GM19372 (cell line): ENCODE results near the gene C20orf173.
"Not testable (repeated sequence)": the region's sequence is repeated elsewhere in the genome, so short reads cannot be mapped to it uniquely, and the experiment has no call there.

Source experiments
- ATAC-seq: cut with Tn5 transposase; IDR thresholded peaks from one replicate; pipeline ENCODE4 v1.9.1; 2021; ENCODE audit warnings: mild to moderate bottlenecking, low read depth, moderate library complexity; ENCODE audit not compliant: unreplicated experiment

Gene C20orf173

DNA sequence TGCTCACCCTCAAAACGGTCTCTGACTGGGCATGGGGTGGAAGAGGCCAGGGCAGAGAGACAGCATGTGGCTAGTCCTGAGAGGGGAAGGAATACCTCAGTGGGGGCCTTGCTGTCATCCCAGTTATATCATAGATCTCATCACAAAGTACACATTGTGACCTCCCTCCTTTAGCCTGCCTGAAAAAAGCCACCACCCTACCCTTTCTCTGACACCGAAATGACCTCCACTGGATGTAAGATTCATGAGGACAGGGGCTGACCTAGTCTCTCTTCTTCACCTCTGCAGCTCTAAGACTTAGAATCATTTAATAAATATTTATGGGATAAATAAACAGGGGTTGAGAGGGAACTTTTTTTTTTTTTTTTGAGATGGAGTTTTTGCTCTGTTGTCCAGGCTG, at the start of gene C20orf173:
Gene C20orf173, minus strand, starts transcription at position 101 of the 400 bp plus-strand sequence. CDS start 279 bp downstream, outside the sequence.
- no peak for ATAC-seq

DNA sequence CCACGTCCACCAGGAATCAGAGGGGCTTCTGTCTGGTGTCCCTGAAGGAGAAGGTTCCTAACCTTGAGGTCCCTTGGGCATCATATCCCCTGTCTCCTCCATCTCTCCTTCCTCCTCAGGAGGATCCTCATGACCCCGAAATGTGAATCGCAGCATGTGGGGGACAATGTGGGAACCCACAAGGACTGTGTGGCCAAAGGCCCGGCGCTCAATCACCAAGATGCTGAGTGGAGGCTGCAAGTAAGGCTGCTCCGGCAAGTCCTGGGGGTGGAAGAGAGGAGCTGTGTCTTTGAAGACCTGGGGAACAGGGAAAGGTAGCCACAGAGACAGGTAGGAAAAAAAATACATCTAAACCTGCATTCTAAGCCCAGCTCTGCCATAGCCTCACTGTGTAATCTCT, 49.7 kb upstream of the C20orf173 start:
- no peak for ATAC-seq

DNA sequence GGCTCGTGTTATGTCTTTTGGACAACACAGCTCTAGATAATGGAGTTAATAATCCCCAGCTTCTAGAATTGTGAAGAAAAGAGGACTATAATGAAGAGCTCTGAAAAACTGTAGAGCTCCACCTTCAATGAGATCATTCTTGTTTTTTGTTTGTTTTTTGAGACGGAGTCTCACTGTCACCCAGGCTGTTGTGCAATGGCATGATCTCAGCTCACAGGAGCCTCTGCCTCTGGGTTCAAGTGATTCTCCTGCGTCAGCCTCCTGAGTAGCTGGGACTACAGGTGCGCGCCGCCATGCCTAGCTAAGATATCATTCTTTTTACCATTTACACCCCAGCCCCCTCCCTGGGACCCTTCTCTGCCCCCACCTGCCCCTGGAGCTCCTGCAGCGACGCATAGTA, 49.0 kb upstream of the C20orf173 start:
- no peak for ATAC-seq

DNA sequence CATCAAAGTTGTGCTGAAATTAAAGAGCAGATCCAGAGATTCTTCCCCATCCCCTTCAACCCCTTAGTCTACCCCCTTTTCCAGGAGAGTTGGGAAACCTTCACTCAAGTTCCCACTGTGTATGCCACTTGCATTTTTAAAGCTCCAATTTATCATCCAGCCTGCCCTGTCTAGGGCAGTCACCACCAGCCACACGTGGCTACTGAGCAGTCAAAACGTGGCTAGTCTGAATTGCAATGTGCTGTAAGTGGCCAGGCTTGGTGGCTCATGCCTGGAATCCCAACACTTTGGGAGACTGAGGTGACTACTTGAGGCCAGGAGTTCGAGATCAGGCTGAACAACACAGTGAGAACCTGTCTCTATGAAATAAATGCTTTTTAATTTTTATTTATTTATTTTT, 47.4 kb upstream of the C20orf173 start:
- ATAC-seq = no peak

DNA sequence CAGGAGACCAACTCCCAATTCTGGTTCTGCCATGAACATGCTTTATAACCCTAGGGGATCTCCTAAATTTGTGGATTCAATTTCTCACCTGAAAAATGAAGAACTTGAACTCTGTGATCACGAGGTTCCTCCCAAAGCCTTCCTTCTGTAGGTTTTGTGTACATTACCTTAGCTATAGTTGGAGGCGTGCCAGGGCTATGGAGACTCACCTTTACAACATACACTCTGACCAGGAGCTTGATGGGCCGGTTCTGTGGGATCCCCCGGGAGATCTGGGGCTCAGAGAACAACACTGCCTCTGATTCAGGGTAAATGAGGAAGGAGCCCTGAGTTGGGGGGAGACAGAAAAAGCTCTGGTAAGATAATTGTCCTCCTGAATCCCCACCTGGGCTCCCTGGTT, 46.5 kb upstream of the C20orf173 start:
- no peak for ATAC-seq

- ATAC-seq = no peak
These were observed 43.4 kb upstream of the C20orf173 start for GRCh38 chr20:35572838-35573237.

GRCh38 chr20:35571555-35571954, 42.1 kb upstream of the C20orf173 start:
- no peak for ATAC-seq

DNA sequence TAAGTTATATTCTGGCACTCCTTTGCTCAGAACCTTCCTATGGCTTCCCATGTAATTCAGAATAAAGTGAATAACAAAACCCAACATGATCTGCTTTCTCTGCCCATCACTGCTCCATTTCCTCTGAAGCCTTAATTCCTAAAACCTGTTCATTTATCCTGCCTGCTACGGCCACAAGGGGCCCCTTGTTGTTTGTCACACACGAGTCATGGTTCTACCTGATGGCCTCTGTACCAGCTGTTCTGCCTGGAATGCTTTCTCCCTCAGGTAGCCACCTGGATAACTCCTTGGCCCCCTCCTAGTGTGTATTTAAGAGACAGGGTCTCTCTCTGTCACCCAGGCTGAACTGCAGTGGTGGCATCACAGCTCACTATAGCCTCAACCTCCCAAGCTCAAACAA, 39.2 kb upstream of the C20orf173 start:
- no peak for ATAC-seq

- no peak for ATAC-seq
These were observed 35.5 kb upstream of the C20orf173 start for GRCh38 chr20:35564905-35565304.

- no peak for ATAC-seq
These were observed 34.4 kb upstream of the C20orf173 start for GRCh38 chr20:35563834-35564233.

DNA sequence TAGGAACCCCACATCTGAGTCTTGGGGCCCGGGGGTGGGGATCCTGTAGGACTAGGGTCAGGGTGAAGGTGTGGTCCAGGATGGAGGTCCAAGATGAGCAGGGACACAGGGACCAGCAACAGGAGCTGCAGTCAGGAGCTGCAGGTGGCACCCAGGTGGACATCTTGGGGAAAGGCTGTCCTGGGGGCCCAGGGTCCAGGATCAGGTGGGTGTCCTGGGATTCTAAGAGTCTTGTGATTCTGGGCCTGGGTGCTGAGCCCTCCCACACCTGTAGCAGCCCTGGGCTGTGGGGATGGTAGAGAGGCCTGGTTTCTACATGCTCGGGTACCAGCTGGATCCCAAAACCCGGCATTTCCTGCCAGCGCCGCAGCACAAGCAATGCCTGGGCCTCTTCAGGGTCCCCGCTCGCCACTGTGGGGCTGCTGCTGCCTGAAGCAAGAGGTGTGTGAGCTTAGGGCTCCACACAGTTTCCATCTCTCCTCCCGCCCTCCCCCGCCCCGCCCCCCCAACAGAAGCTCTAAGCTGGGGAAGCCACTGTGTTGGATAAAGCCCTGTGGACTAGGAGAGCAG, 33.2 kb upstream of the C20orf173 start:
- no peak for ATAC-seq

- ATAC-seq = no peak
These were observed 32.2 kb upstream of the C20orf173 start for GRCh38 chr20:35561671-35562070.

GRCh38 chr20:35561268-35561667, 31.8 kb upstream of the C20orf173 start:
- ATAC-seq = no peak

GRCh38 chr20:35560541-35560940, 31.1 kb upstream of the C20orf173 start:
- no peak for ATAC-seq

DNA sequence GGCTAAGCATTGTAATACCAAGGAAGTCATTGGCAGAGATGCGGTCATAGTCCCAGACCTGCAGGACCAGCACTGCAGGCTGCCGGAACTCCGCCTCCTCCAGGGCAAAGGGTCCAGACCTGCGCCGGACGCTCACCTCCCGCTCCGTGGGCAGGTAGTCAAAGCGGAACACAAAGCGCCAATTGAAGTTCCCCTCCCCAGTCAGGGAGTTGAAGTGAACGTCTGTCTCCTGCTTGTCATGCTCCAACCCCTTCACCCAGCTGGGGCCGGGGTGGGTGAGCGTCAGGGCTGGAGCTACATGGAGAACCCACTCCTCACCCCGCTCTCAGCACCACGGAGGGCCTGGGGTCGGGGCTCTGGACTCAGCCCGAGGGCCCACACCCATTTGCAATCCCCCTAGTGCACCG, 30.7 kb upstream of the C20orf173 start:
- ATAC-seq = no peak

- no peak for ATAC-seq
These were observed 29.7 kb upstream of the C20orf173 start for GRCh38 chr20:35559042-35559693.

DNA sequence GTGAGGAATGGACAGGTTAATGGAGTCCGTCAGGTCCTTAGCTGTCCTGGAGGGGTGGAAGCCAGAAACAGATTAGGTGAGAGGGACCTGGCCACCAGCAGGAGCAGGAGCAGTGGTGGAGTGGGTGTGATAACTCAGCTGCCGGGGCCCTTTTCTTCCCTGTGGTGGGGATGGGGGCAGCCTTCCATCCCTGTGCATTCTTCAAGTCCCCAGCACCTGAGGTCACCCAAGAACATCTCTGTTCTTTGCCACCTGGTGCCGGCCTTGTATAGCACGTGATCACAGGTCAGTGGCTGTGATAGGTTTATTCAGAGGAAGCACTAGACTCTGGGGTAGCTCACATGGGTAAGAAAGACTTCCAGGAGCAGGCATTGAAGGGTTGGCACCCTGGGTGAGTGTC, 29.0 kb upstream of the C20orf173 start:
- ATAC-seq = no peak

- no peak for ATAC-seq
These were observed 27.4 kb upstream of the C20orf173 start for GRCh38 chr20:35556871-35557270.

DNA sequence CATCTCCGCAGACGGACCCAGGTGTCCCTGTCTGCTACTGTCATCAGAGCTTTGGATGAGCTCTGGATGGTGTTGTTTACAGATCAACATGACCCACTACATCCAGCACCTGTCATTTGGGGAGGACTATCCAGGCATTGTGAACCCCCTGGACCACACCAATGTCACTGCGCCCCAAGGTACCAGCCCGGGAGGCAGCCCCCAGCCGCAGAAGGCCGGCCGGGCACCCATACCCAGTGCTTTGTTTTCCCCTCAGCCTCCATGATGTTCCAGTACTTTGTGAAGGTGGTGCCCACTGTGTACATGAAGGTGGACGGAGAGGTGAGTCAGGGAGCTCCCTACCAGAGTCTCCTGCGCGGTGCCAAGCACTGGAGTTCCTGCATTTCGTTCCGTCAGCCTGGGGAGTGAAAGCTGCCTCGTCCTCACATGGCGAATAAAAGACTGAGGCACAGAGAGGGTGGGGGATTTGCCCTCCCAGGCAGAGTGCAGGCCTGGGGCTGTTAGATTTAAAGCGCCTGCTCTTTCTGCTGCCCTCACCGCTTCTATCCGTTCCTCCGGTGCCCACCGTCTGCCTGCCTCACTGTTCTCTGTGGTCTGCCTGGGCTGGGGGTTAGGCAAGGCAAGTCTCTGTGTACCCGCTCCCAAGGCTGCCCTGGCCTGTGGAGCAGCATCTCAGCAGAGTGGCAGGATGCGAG, 26.6 kb upstream of the C20orf173 start:
- ATAC-seq = no peak

- ATAC-seq = not testable (repeated sequence)
These were observed 26.0 kb upstream of the C20orf173 start for GRCh38 chr20:35555461-35555860.

- ATAC-seq = no peak
These were observed 23.5 kb upstream of the C20orf173 start for GRCh38 chr20:35552914-35553313.

GRCh38 chr20:35551503-35551902, 22.1 kb upstream of the C20orf173 start:
- no peak for ATAC-seq
